GM20000 (cell line): ENCODE results near the gene CLIC5.

Source experiments
- DNase-seq: peaks from one replicate; pipeline ENCODE4 v3.0.0; 2012; ENCODE audit warnings: low spot score
- TF ChIP-seq, protein P1 (sequence below): IDR thresholded peaks from 2 replicates; pipeline ENCODE4 v1.5.1; 2012; ENCODE audit warnings: mild to moderate bottlenecking, control low read depth; ENCODE audit errors: extremely low read depth, missing control alignments

CLIC5 gene

DNA sequence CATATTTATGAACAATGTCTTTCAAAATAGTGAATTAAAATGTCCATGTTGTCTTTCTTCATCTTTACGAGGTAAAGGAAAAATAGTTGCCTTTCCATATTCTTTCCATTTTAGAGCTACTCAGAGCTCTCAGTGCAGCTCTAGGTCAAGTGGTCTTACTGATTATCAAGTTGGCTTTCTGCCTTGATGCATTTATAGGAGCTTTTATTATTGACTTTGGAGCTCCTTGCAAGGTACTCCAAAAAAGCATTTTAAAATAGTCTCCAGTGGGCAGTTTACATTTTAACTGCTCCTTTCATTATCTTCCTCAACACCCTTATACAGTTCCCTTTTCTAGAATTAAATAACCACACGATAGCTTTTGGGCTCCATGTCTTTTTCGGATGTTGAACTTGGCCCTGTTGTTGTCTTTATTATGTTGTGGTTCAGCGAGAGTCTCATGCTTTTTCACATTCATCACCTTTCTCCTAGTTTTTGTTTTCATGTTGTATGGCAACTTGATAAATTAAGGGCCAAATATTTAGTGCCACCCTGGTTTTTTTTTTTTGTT, 122.9 kb downstream of the CLIC5 start:
- TF ChIP-seq, protein P1, sequence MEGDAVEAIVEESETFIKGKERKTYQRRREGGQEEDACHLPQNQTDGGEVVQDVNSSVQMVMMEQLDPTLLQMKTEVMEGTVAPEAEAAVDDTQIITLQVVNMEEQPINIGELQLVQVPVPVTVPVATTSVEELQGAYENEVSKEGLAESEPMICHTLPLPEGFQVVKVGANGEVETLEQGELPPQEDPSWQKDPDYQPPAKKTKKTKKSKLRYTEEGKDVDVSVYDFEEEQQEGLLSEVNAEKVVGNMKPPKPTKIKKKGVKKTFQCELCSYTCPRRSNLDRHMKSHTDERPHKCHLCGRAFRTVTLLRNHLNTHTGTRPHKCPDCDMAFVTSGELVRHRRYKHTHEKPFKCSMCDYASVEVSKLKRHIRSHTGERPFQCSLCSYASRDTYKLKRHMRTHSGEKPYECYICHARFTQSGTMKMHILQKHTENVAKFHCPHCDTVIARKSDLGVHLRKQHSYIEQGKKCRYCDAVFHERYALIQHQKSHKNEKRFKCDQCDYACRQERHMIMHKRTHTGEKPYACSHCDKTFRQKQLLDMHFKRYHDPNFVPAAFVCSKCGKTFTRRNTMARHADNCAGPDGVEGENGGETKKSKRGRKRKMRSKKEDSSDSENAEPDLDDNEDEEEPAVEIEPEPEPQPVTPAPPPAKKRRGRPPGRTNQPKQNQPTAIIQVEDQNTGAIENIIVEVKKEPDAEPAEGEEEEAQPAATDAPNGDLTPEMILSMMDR = no peak
- no peak for DNase-seq

DNA sequence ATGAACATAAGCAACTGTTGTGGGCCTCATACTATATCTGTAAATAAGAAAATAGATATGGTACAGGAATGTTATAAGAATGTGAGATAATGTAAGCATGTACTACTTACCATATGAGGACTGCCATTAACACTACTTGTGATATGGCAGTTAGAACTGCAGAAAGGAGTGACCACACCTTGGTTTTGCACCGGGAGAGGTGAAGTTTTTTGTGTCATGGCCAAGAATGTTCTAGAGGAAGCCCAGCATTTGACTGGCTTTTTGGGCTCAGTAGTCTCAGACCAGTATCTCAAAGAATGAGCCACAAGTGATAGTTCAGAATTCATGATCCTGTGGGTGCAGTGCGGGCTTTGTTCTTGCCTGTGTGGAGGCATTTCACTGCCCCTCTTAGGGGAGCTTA, 123.5 kb downstream of the CLIC5 start:
- TF ChIP-seq, protein P1 = no peak
- no peak for DNase-seq

DNA sequence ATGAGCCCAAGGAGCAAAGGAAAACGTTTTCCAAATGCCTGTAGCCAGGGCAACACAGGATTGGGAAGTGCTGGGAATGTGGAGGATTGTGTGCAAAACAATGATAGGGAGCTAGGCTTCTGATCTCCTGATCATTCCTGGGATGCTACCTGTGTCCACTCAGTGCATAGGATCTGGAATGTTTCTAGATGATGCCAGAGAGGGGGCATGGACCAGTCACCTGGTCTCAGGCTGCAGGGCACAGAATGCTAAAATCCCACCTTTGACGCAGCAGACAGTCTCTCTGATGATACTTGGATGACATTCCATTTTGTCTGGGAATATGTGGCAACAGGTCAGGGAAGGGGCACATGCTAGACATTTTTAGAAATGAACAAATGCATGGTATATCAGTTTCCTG, 128.9 kb downstream of the CLIC5 start:
- no peak for DNase-seq
- TF ChIP-seq, protein P1 = no peak

DNA sequence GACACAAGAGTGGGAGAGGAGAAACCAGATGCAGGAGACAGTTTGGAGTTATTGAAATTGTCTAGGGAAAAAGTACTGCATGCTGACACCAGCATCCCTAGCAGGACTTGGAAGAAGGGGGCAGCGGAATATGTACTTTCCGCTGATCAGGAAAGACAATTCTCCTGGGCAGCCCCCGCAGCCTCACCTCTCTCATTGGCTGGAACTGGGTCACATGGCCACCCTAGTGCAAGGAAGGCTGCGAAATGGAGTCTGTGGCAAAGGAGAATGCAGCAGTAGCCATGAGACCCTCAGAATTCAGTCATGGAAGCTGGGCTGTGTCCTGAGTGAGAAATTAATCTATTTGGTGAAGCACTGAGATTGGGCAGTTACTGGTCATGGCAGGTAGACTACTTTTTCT, 131.3 kb downstream of the CLIC5 start:
- DNase-seq = no peak
- TF ChIP-seq, protein P1 = no peak

DNA sequence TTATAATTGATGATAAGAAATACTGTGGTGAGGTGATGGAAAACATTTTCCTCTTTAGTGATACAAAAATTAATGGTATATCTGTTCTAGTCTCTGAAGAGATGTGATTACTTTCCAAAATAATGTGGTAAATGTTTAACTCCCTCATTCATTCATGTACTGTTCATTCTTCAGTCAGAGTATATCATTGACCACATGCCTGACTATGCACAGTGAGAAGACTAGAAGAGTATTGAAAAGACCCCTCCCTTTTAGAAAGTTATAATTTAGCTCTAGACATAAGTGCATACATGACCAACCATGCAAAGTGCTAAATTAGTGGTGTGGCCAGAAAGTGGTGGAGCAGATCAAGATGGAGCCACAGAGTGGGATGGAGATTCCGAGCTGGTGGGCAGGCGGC, 133.0 kb downstream of the CLIC5 start:
- no peak for DNase-seq
- TF ChIP-seq, protein P1 = no peak

DNA sequence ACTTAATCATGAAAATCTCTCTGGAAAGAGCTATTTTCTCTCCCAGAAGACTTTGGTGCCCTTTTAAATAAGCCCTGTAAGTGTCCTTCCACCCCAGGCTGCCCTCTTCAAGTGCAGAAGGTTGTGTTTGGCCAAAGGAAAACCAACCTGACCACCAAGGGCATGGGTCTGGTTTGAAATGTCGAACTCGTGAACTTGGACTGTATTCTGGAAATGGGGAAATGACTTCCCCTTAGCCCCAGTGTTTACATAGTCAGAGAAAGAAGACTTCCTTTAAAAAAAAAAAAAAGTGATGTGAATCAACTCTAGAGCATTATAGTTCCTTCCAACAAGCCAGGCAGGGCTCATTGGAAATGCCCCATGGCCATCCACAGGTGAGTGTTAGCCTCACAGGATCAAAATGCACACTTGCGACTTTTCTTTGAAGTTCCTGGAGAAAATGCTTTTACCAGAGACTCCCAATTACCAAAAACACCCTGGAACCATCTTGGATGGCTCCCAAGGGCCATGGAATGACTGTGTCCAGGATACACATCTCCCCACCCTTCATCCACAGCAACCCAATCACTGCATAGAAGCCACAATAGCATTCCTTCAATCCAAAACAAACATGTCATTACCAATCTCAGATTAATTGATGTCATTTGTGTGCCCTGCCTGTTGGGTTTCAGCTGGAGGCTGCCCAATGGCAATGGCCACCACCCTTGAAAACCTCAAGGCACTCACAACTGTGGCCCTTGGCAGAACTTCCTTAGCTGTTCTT, 133.8 kb downstream of the CLIC5 start:
- TF ChIP-seq, protein P1 = no peak
- no peak for DNase-seq

DNA sequence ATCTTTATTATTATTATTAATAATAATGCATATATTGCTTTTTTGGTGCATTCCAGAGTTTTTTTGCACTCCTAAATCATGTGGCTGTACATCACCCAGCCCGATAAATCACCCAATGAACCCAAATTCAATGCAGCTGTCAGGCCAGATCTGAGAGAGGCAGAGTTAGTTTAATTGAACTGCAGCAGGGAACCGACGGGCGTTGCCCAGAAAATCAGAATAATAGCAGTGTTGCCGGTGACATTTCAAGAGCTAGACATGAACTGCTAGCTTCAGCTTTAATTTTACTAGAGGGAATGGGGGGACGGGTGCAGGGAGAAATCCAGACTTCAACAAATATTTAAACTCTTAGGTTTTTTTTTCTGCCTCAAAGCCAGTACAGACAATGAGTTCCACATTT, 135.0 kb downstream of the CLIC5 start:
- no peak for DNase-seq
- TF ChIP-seq, protein P1 = no peak
